Measurements from ENCODE around the gene COL1A2. TPM values are rescaled to one million over a fixed set of nuclear protein-coding genes. Genes with fewer than 3 reads are reported as not detected.
A peak's percentile ranks its signal among the peaks of the same experiment; 100 is the strongest.

COL1A2 gene
- total and polyA plus RNA-seq, 2 experiments from 2014 or later, result 1,836 to 2,200 TPM

- Histone ChIP-seq H3K9me2 (replicated peaks; ENCODE audit: insufficient read depth) (no peaks in the 10 kb centered on the region), H3K4me3 (no peak overlapping the region), H3K36me3 (replicated peaks; ENCODE audit: insufficient read depth, low read depth) (no peaks in the 10 kb centered on the region), H3K4me1 (ENCODE audit: insufficient read depth) (no peaks in the 10 kb centered on the region), H3K27ac (no peak overlapping the region), H2AFZ (no peak overlapping the region), H3K4me2 (no peak overlapping the region), H4K20me1 (ENCODE audit: insufficient read depth, poor library complexity, severe bottlenecking) (no peaks in the 10 kb centered on the region), H3K9me3 (ENCODE audit: low read depth) (no peaks in the 10 kb centered on the region), H3K79me2 (no peaks in the 10 kb centered on the region), H3K27me3 (no peaks in the 10 kb centered on the region)
- 31% methylated on average over 1 of the region's 1 CpG for WGBS (ENCODE audit: low lambda C conversion rate, missing lambda C conversion rate)
- peak; percentile 6 for DNase-seq (ENCODE audit: low spot score)
- no peak for TF ChIP-seq EZH2 (IDR thresholded peaks at IDR 0.05; ENCODE audit: borderline replicate concordance)
- TF ChIP-seq EZH2phosphoT487 (IDR thresholded peaks at IDR 0.05; ENCODE audit: low read depth, severe bottlenecking, unreplicated experiment), result no peak
- TF ChIP-seq CTCF (IDR thresholded peaks at IDR 0.05; ENCODE audit: poor library complexity), result no peak
Measured at GRCh38 chr7:94350734-94351133, 44.0 kb upstream of the COL1A2 start.

- Histone ChIP-seq H3K9me2 (replicated peaks; ENCODE audit: insufficient read depth) (no peaks in the 10 kb centered on the region), H3K4me2 (no peak overlapping the region), H3K4me1 (ENCODE audit: insufficient read depth) (no peaks in the 10 kb centered on the region), H3K4me3 (no peak overlapping the region), H3K36me3 (replicated peaks; ENCODE audit: insufficient read depth, low read depth) (no peaks in the 10 kb centered on the region), H3K9me3 (ENCODE audit: low read depth) (no peaks in the 10 kb centered on the region), H3K27ac (no peak overlapping the region), H4K20me1 (ENCODE audit: insufficient read depth, poor library complexity, severe bottlenecking) (no peaks in the 10 kb centered on the region), H3K79me2 (no peaks in the 10 kb centered on the region), H3K27me3 (no peaks in the 10 kb centered on the region), H2AFZ (no peak overlapping the region)
- WGBS (ENCODE audit: low lambda C conversion rate, missing lambda C conversion rate), result 83% methylated on average over 4 of the region's 4 CpGs
- no peak for DNase-seq (ENCODE audit: low spot score)
- no peak for TF ChIP-seq EZH2phosphoT487 (IDR thresholded peaks at IDR 0.05; ENCODE audit: low read depth, severe bottlenecking, unreplicated experiment)
- TF ChIP-seq CTCF (IDR thresholded peaks at IDR 0.05; ENCODE audit: poor library complexity), result no peak
- no peak for TF ChIP-seq EZH2 (IDR thresholded peaks at IDR 0.05; ENCODE audit: borderline replicate concordance)
Measured at GRCh38 chr7:94351703-94352102, 43.0 kb upstream of the COL1A2 start.

GRCh38 chr7:94352887-94353286 is 41.8 kb upstream of the COL1A2 start:
- Histone ChIP-seq H3K36me3 (replicated peaks; ENCODE audit: insufficient read depth, low read depth) (no peaks in the 10 kb centered on the region), H3K79me2 (no peaks in the 10 kb centered on the region), H3K27ac (no peak overlapping the region), H3K4me3 (no peak overlapping the region), H4K20me1 (ENCODE audit: insufficient read depth, poor library complexity, severe bottlenecking) (no peaks in the 10 kb centered on the region), H3K27me3 (no peaks in the 10 kb centered on the region), H3K4me1 (ENCODE audit: insufficient read depth) (no peaks in the 10 kb centered on the region), H2AFZ (no peak overlapping the region), H3K9me3 (ENCODE audit: low read depth) (no peaks in the 10 kb centered on the region), H3K9me2 (replicated peaks; ENCODE audit: insufficient read depth) (no peaks in the 10 kb centered on the region), H3K4me2 (no peak overlapping the region)
- TF ChIP-seq CTCF (IDR thresholded peaks at IDR 0.05; ENCODE audit: poor library complexity), result no peak
- TF ChIP-seq EZH2phosphoT487 (IDR thresholded peaks at IDR 0.05; ENCODE audit: low read depth, severe bottlenecking, unreplicated experiment), result no peak
- TF ChIP-seq EZH2 (IDR thresholded peaks at IDR 0.05; ENCODE audit: borderline replicate concordance), result no peak
- DNase-seq (ENCODE audit: low spot score), result no peak
- WGBS (ENCODE audit: low lambda C conversion rate, missing lambda C conversion rate), result 78% methylated on average over 7 of the region's 7 CpGs

GRCh38 chr7:94354953-94355352 is 39.7 kb upstream of the COL1A2 start:
- H3K9me3 ChIP-seq (ENCODE audit: low read depth), result no peaks in the 10 kb centered on the region
- no peak overlapping the region for H3K4me2 ChIP-seq
- TF ChIP-seq EZH2 (IDR thresholded peaks at IDR 0.05; ENCODE audit: borderline replicate concordance) (no peak), CTCF (IDR thresholded peaks at IDR 0.05; ENCODE audit: poor library complexity) (no peak), EZH2phosphoT487 (IDR thresholded peaks at IDR 0.05; ENCODE audit: low read depth, severe bottlenecking, unreplicated experiment) (no peak)
- no peak overlapping the region for H2AFZ ChIP-seq
- H3K27ac ChIP-seq, result peak overlapping the region; percentile 77
- no peak for DNase-seq (ENCODE audit: low spot score)
- H3K36me3 ChIP-seq (replicated peaks; ENCODE audit: insufficient read depth, low read depth), result no peaks in the 10 kb centered on the region
- no peaks in the 10 kb centered on the region for H3K27me3 ChIP-seq
- no peak overlapping the region for H3K4me3 ChIP-seq
- no peaks in the 10 kb centered on the region for H3K79me2 ChIP-seq
- H4K20me1 ChIP-seq (ENCODE audit: insufficient read depth, poor library complexity, severe bottlenecking), result no peaks in the 10 kb centered on the region
- H3K4me1 ChIP-seq (ENCODE audit: insufficient read depth), result no peaks in the 10 kb centered on the region
- no peaks in the 10 kb centered on the region for H3K9me2 ChIP-seq (replicated peaks; ENCODE audit: insufficient read depth)

Measured in hepatocyte (in vitro differentiated cells).